HepG2 (cell line): Measurements from ENCODE around the gene BEST2. TPM values are rescaled to one million over a fixed set of nuclear protein-coding genes. Genes with fewer than 3 reads are reported as not detected.
A peak's percentile ranks its signal among the peaks of the same experiment; 100 is the strongest.

Experiments
- EEA1 ChIP-seq: sonication (generic); formaldehyde crosslinking; IDR thresholded peaks from 2 replicates; pipeline ENCODE4 v1.5.1; 2020; ENCODE audit warnings: mild to moderate bottlenecking, missing genetic modification reagents, borderline replicate concordance
- FOXC1 ChIP-seq: sonication (generic); formaldehyde crosslinking; IDR thresholded peaks from 2 replicates; pipeline ENCODE4 v1.8.0; 2022; ENCODE audit warnings: mild to moderate bottlenecking, missing genetic modification reagents, borderline replicate concordance
- HNRNPH1 ChIP-seq: fragments of 200-400 bp; formaldehyde crosslinking; optimal IDR thresholded peaks from 2 replicates; pipeline ENCODE3; 2017; ENCODE audit warnings: mild to moderate bottlenecking, low read depth, low read length
- PRMT3 ChIP-seq: sonication (generic); formaldehyde crosslinking; IDR thresholded peaks from 2 replicates; pipeline ENCODE4 v1.8.1; 2022; ENCODE audit warnings: low read depth, mild to moderate bottlenecking, moderate library complexity, missing genetic modification reagents, borderline replicate concordance
- REXO4 ChIP-seq: sonication (generic); formaldehyde crosslinking; IDR thresholded peaks from 2 replicates; pipeline ENCODE4 v1.8.0; 2022; ENCODE audit warnings: missing genetic modification reagents, mild to moderate bottlenecking, borderline replicate concordance
- RFX3 ChIP-seq: IDR thresholded peaks from 2 replicates; pipeline ENCODE4 v1.6.1; 2016; ENCODE audit warnings: missing biosample characterization, missing genetic modification reagents
- ZBTB20 ChIP-seq: sonication (generic); formaldehyde crosslinking; IDR thresholded peaks from 2 replicates; pipeline ENCODE4 v1.8.1; 2023; ENCODE audit warnings: missing genetic modification reagents, low read depth, mild to moderate bottlenecking, borderline replicate concordance
- ZBTB38 ChIP-seq: sonication (generic); formaldehyde crosslinking; IDR thresholded peaks from 2 replicates; pipeline ENCODE4 v1.5.1; 2020; ENCODE audit warnings: mild to moderate bottlenecking, missing genetic modification reagents
- ZNF143 ChIP-seq: sonication (generic); formaldehyde crosslinking; IDR thresholded peaks from 2 replicates; pipeline ENCODE4 v1.4.0; 2020; ENCODE audit warnings: missing genetic modification reagents
- ZNF274 ChIP-seq: sonication (generic); formaldehyde crosslinking; IDR thresholded peaks from 2 replicates; pipeline ENCODE4 v1.5.1; 2020; ENCODE audit warnings: mild to moderate bottlenecking, missing genetic modification reagents
- ZNF567 ChIP-seq: sonication (generic); formaldehyde crosslinking; IDR thresholded peaks from 2 replicates; pipeline ENCODE4 v1.8.1; 2023; ENCODE audit warnings: mild to moderate bottlenecking, missing genetic modification reagents, borderline replicate concordance
- ZNF709 ChIP-seq: sonication (generic); formaldehyde crosslinking; IDR thresholded peaks from 2 replicates; pipeline ENCODE4 v1.5.0; 2020; ENCODE audit warnings: mild to moderate bottlenecking, missing genetic modification reagents
- polyA plus RNA-seq, 8 experiments: library from polyadenylated mRNA; depleted of rRNA in 3 of 8; stranded (reverse) in 7 of 8; unstranded in 1 of 8; fragments of >200 nt; fragmentation: Illumina TruSeq in 4 of 8; extraction: Trizol in 4 of 8; gene quantifications; 2 replicates each; pipeline versions ENCODE4 v1.2.1 to v1.2.3, GENCODE V29; 2011 to 2016; ENCODE audit warnings: low read depth in 4 of 8, missing spikeins in 1 of 8, mixed read lengths in 1 of 8; ENCODE audit not compliant: insufficient read depth in 1 of 8
- total RNA-seq, 5 experiments: library from RNA; depleted of rRNA; stranded (reverse); fragments of >200 nt; fragmentation: Illumina TruSeq; extraction: Trizol; gene quantifications; 2 replicates each; pipeline ENCODE4 v1.2.3, GENCODE V29; 2016; ENCODE audit warnings: low read depth in 1 of 5
- TF ChIP-seq, protein P1 (sequence below): sonication (generic); formaldehyde crosslinking; IDR thresholded peaks from 2 replicates; pipeline ENCODE4 v1.4.0; 2020; ENCODE audit warnings: missing genetic modification reagents, borderline replicate concordance
- TF ChIP-seq, protein P2 (sequence below): sonication (generic); formaldehyde crosslinking; IDR thresholded peaks from 2 replicates; pipeline ENCODE4 v1.5.0; 2020; ENCODE audit warnings: missing genetic modification reagents
- TF ChIP-seq, protein P3 (sequence below): sonication (generic); formaldehyde crosslinking; IDR thresholded peaks from 2 replicates; pipeline ENCODE4 v1.5.0; 2020; ENCODE audit warnings: mild to moderate bottlenecking, missing genetic modification reagents
- TF ChIP-seq, protein P4 (sequence below): sonication (generic); formaldehyde crosslinking; IDR thresholded peaks from 2 replicates; pipeline ENCODE4 v1.8.0; 2022; ENCODE audit warnings: mild to moderate bottlenecking, missing genetic modification reagents; ENCODE audit not compliant: insufficient replicate concordance
- TF ChIP-seq, protein P5 (sequence below): sonication (generic); formaldehyde crosslinking; IDR thresholded peaks from 2 replicates; pipeline ENCODE4 v1.8.0; 2022; ENCODE audit warnings: missing genetic modification reagents, mild to moderate bottlenecking, borderline replicate concordance
- TF ChIP-seq, protein P6 (sequence below): fragments of 450-650 bp; IDR thresholded peaks from 2 replicates; pipeline ENCODE4 v1.6.1; 2017

BEST2 gene
- total and polyA plus RNA-seq, 2 of the 13 experiments (the other 11 are each of a cell fraction or from before 2014, with no cell fraction given): not detected

DNA sequence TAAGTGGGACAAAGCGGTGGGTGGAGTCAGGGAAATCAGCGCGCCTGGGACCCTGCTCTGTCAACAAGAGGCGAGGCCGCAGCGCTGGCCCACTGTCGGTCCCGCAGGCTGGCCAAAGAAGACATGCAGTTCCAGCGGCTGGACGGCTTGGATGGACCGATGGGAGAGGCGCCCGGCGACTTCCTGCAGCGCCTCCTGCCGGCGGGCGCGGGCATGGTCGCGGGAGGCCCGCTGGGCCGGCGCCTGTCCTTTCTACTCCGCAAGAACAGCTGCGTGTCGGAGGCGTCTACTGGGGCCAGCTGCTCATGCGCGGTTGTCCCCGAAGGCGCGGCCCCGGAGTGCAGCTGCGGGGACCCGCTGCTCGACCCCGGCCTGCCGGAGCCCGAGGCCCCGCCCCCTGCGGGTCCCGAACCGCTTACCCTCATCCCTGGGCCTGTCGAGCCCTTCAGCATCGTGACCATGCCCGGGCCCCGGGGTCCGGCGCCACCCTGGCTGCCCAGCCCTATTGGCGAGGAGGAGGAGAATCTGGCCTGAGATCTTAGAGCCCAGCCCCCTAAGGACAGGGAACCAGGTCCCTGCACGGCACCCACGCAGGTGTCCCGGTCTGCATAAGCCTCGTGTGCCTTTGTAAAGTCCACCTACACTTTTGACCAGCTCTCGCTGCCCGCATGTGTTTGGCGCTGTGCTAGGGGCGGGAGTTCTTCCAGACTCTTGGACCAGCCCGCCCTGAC is 6.1 kb downstream of the BEST2 start (continued):
- TF ChIP-seq, protein P1, sequence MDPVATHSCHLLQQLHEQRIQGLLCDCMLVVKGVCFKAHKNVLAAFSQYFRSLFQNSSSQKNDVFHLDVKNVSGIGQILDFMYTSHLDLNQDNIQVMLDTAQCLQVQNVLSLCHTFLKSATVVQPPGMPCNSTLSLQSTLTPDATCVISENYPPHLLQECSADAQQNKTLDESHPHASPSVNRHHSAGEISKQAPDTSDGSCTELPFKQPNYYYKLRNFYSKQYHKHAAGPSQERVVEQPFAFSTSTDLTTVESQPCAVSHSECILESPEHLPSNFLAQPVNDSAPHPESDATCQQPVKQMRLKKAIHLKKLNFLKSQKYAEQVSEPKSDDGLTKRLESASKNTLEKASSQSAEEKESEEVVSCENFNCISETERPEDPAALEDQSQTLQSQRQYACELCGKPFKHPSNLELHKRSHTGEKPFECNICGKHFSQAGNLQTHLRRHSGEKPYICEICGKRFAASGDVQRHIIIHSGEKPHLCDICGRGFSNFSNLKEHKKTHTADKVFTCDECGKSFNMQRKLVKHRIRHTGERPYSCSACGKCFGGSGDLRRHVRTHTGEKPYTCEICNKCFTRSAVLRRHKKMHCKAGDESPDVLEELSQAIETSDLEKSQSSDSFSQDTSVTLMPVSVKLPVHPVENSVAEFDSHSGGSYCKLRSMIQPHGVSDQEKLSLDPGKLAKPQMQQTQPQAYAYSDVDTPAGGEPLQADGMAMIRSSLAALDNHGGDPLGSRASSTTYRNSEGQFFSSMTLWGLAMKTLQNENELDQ (CRISPR knock-in tag): no peak
- TF ChIP-seq, protein P2, sequence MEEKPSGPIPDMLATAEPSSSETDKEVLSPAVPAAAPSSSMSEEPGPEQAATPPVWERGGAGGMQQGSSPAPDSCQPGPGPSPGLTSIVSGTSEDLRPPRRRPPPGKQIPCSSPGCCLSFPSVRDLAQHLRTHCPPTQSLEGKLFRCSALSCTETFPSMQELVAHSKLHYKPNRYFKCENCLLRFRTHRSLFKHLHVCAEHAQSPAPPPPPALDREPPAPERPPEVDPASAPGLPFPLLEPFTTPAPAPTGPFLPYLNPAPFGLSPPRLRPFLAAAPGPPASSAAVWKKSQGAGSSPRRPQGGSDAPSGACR (CRISPR knock-in tag): no peak
- TF ChIP-seq ZNF143 (CRISPR knock-in tag) (no peak), ZNF709 (peak; percentile 70; the same call in 1 of the 2 replicates), ZNF567 (CRISPR knock-in tag) (no peak), HNRNPH1 (no peak), RFX3 (CRISPR knock-in tag) (no peak), ZNF274 (CRISPR knock-in tag) (no peak), EEA1 (CRISPR knock-in tag) (no peak), ZBTB20 (CRISPR knock-in tag) (no peak), REXO4 (CRISPR knock-in tag) (no peak), PRMT3 (CRISPR knock-in tag) (no peak), ZBTB38 (CRISPR knock-in tag) (peak; percentile 46; the same call in 1 of the 2 replicates), FOXC1 (no peak)
- TF ChIP-seq, protein P3, sequence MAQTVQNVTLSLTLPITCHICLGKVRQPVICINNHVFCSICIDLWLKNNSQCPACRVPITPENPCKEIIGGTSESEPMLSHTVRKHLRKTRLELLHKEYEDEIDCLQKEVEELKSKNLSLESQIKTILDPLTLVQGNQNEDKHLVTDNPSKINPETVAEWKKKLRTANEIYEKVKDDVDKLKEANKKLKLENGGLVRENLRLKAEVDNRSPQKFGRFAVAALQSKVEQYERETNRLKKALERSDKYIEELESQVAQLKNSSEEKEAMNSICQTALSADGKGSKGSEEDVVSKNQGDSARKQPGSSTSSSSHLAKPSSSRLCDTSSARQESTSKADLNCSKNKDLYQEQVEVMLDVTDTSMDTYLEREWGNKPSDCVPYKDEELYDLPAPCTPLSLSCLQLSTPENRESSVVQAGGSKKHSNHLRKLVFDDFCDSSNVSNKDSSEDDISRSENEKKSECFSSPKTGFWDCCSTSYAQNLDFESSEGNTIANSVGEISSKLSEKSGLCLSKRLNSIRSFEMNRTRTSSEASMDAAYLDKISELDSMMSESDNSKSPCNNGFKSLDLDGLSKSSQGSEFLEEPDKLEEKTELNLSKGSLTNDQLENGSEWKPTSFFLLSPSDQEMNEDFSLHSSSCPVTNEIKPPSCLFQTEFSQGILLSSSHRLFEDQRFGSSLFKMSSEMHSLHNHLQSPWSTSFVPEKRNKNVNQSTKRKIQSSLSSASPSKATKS (CRISPR knock-in tag): no peak
- TF ChIP-seq, protein P4, sequence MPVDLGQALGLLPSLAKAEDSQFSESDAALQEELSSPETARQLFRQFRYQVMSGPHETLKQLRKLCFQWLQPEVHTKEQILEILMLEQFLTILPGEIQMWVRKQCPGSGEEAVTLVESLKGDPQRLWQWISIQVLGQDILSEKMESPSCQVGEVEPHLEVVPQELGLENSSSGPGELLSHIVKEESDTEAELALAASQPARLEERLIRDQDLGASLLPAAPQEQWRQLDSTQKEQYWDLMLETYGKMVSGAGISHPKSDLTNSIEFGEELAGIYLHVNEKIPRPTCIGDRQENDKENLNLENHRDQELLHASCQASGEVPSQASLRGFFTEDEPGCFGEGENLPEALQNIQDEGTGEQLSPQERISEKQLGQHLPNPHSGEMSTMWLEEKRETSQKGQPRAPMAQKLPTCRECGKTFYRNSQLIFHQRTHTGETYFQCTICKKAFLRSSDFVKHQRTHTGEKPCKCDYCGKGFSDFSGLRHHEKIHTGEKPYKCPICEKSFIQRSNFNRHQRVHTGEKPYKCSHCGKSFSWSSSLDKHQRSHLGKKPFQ (CRISPR knock-in tag): no peak
- TF ChIP-seq, protein P5, sequence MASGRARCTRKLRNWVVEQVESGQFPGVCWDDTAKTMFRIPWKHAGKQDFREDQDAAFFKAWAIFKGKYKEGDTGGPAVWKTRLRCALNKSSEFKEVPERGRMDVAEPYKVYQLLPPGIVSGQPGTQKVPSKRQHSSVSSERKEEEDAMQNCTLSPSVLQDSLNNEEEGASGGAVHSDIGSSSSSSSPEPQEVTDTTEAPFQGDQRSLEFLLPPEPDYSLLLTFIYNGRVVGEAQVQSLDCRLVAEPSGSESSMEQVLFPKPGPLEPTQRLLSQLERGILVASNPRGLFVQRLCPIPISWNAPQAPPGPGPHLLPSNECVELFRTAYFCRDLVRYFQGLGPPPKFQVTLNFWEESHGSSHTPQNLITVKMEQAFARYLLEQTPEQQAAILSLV (CRISPR knock-in tag): no peak
- TF ChIP-seq, protein P6, sequence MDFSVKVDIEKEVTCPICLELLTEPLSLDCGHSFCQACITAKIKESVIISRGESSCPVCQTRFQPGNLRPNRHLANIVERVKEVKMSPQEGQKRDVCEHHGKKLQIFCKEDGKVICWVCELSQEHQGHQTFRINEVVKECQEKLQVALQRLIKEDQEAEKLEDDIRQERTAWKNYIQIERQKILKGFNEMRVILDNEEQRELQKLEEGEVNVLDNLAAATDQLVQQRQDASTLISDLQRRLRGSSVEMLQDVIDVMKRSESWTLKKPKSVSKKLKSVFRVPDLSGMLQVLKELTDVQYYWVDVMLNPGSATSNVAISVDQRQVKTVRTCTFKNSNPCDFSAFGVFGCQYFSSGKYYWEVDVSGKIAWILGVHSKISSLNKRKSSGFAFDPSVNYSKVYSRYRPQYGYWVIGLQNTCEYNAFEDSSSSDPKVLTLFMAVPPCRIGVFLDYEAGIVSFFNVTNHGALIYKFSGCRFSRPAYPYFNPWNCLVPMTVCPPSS: no peak
